SK-N-DZ (cell line): Measurements from ENCODE around the gene BAAT.
A peak's percentile ranks its signal among the peaks of the same experiment; 100 is the strongest.

Experiments
- DNase-seq: peaks from one replicate; pipeline ENCODE4 v3.0.0-alpha.2; 2015; ENCODE audit warnings: low spot score
- small RNA-seq, 2 experiments: library from RNA; depleted of rRNA; stranded (forward); fragments of <200 nt; gene quantifications; one replicate each; pipeline ENCODE3, GENCODE V24; 2014

BAAT gene

DNA sequence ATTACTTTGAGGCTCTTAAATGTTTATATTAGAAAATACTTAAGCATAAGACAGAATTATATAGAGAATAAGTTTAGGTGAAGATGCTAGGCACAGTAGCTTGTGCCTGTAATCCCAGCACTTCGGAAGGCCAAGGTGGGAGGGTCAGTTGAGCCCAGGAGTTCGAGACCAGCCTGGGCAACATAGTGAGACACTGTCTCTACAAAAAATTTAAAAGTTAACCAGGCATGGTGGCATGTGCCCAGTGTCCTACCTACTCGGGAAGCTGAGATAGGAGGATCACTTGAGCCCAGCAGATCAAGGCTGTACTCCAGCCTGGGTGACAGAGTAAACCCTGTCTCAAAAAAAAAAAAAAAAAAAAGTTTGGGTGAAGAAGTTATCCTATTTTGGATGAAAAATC is 61.7 kb downstream of the BAAT start:
- no peak for DNase-seq

DNA sequence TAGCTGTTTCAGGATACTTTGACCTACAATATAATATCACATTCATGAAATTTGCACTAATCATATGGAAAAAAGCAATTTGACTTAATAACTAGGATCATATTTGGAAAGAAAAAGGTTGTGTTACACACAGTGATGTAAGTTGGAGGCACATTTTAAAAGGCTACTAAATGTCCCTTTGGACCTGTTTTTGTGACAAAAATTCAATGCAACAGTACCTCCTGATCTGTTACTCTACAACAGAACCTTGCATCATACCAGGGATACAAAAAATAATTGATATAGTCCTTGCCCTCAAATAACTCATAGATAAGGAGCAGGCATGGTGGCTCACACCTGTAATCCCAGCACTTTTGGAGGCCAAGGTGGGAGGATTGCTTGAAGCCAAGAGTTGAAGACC is 67.1 kb downstream of the BAAT start:
- DNase-seq: no peak

DNA sequence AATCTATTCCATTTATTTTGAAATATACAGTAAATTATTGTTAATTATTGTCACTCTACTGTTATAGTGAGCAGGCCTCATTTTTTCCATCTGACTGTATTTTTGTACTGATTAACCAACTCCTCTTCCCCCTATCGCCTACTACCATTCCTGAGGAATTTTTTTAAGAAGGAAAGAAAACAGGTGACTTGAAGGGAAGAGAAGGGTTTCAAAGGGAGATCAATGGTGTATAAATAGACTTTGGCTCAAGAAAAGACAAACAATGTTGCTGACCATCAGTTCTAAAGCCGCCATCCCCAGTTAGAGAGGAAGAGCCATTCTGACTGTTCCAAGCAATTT is 69.7 kb downstream of the BAAT start:
- no peak for DNase-seq

DNA sequence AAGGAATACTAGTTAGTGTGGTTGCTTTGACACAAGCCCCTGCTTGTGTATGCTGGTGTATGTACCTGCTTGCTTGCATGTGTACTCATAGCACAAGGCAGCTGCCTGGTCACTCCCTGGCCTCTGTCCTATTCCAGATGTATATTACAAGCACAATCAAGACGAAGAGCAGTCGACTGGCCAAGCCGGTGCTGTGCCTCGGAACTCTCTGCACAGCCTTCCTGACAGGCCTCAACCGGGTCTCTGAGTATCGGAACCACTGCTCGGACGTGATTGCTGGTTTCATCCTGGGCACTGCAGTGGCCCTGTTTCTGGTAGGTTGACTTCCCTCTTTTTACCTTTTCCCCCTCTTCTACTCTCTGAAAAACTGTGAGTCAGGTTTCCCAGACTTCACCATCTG is 72.1 kb downstream of the BAAT start:
- DNase-seq: no peak

DNA sequence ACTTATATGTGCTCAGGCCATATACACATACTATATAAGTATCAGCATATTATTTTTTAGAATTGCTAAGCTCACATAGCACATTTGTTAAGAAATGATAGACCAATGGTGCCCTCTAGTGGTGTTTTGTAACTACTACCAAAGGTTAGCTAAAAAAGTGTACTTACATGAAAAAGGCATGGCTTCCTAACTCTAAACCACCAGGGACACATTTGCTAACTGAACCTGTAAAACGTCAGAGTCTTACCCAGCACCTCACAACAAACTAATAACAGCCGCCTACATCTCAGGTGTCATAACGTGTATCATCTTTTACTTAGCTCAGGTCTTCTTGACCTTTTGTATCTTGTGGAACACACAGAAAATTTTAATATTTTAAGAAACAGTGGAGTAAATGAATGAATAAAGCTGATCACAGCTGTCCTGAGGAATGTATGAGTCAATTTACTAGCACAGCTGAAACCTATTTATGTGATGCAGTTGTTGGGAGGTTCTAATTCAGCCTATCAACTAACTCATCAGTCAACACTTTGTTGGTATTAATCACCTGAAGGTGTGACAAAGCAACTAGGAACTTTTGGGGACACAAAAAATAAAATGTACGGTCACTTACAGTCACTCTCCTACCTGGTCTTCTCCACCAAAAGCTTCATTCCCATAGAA is 72.9 kb downstream of the BAAT start:
- DNase-seq: peak; percentile 70

DNA sequence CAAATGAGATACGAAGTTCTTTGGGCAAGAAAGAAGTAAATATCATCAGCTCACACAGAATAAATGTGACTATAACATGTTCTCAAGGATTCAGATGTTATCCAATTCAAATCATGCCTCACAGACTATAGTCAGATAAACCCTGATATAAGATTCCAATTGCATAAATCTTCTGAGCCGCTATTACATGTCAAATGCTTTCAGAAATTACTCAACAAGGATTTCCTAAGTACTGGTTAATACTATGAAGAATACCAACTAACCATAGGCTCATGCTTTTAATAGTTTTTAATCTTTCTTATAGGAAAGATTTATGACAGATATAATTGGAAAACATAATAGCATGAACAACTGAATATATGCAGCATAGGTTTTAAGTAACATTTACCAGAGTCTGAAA is 73.6 kb downstream of the BAAT start:
- DNase-seq: no peak

Small RNA genes lying within 50 kb of the gene (small RNA-seq; reads per million reads assigned to genes)
- 0 reads per million in 2 experiments for gene RF00322
